MG63 (cell line): Measurements from ENCODE around the gene CMTM4. TPM values are rescaled to one million over a fixed set of nuclear protein-coding genes. Genes with fewer than 3 reads are reported as not detected.
"Not testable (repeated sequence)": the region's sequence is repeated elsewhere in the genome, so short reads cannot be mapped to it uniquely, and the experiment has no call there.

Source experiments
- DNase-seq: peaks from one replicate; pipeline ENCODE4 v3.0.0-alpha.2; 2020
- H3K27me3 ChIP-seq: fragments of 250-450 bp; sonication (Bioruptor Pico); 2 replicates; pipeline ENCODE4 v1.5.1; 2020; ENCODE audit warnings: mild to moderate bottlenecking, moderate library complexity
- H3K36me3 ChIP-seq: fragments of 250-450 bp; sonication (Bioruptor Pico); 2 replicates; pipeline ENCODE4 v1.5.1; 2020; ENCODE audit warnings: mild to moderate bottlenecking, moderate library complexity
- H3K4me3 ChIP-seq: fragments of 250-450 bp; sonication (Bioruptor Pico); 2 replicates; pipeline ENCODE4 v1.5.1; 2020; ENCODE audit warnings: mild to moderate bottlenecking, moderate library complexity
- H3K9me3 ChIP-seq: fragments of 250-450 bp; sonication (Bioruptor Pico); 2 replicates; pipeline ENCODE4 v1.5.1; 2020; ENCODE audit warnings: mild to moderate bottlenecking, moderate library complexity
- total RNA-seq: library from RNA; depleted of rRNA; stranded (reverse); fragments of >200 nt; shearing (Covaris generic); gene quantifications from 2 replicates; pipeline ENCODE4 v1.2.3, GENCODE V29; 2014; ENCODE audit warnings: low replicate concordance; rRNA removed

CMTM4 gene
- total RNA-seq, 1 experiment from 2014 or later, result 2.9 TPM

- Histone ChIP-seq H3K27me3 (no peaks in the 10 kb centered on the region), H3K9me3 (no peaks in the 10 kb centered on the region), H3K4me3 (no peak overlapping the region), H3K36me3 (no peaks in the 10 kb centered on the region)
- no peak for DNase-seq
Measured at GRCh38 chr16:66576296-66576695, 120.2 kb downstream of the CMTM4 start.

GRCh38 chr16:66575060-66575459 lies 121.5 kb downstream of the CMTM4 start:
- H3K27me3 ChIP-seq, result no peaks in the 10 kb centered on the region
- DNase-seq, result no peak
- no peak overlapping the region for H3K4me3 ChIP-seq
- H3K36me3 ChIP-seq, result no peaks in the 10 kb centered on the region
- H3K9me3 ChIP-seq, result no peaks in the 10 kb centered on the region

GRCh38 chr16:66574531-66574930 lies 122.0 kb downstream of the CMTM4 start:
- DNase-seq, result no peak
- H3K4me3 ChIP-seq, result no peak overlapping the region
- H3K27me3 ChIP-seq, result no peaks in the 10 kb centered on the region
- H3K36me3 ChIP-seq, result no peaks in the 10 kb centered on the region
- H3K9me3 ChIP-seq, result no peaks in the 10 kb centered on the region

- Histone ChIP-seq H3K36me3 (no peaks in the 10 kb centered on the region), H3K4me3 (no peak overlapping the region), H3K9me3 (no peaks in the 10 kb centered on the region), H3K27me3 (no peaks in the 10 kb centered on the region)
- no peak for DNase-seq
Measured at GRCh38 chr16:66574081-66574480, 122.5 kb downstream of the CMTM4 start.

GRCh38 chr16:66572356-66572755 lies 124.2 kb downstream of the CMTM4 start:
- no peak for DNase-seq
- no peaks in the 10 kb centered on the region for H3K27me3 ChIP-seq
- H3K9me3 ChIP-seq, result no peaks in the 10 kb centered on the region
- H3K36me3 ChIP-seq, result peaks cover 1% of the 10 kb centered on the region
- H3K4me3 ChIP-seq, result no peak overlapping the region

GRCh38 chr16:66569827-66570405 lies 126.6 kb downstream of the CMTM4 start:
- Histone ChIP-seq H3K4me3 (no peak overlapping the region), H3K36me3 (peaks cover 3% of the 10 kb centered on the region), H3K27me3 (no peaks in the 10 kb centered on the region), H3K9me3 (no peaks in the 10 kb centered on the region)
- no peak for DNase-seq

GRCh38 chr16:66569131-66569530 lies 127.4 kb downstream of the CMTM4 start:
- H3K27me3 ChIP-seq, result no peaks in the 10 kb centered on the region
- no peaks in the 10 kb centered on the region for H3K9me3 ChIP-seq
- H3K4me3 ChIP-seq, result no peak overlapping the region
- peaks cover 3% of the 10 kb centered on the region for H3K36me3 ChIP-seq
- no peak for DNase-seq

GRCh38 chr16:66568355-66568754 lies 128.2 kb downstream of the CMTM4 start:
- Histone ChIP-seq H3K36me3 (peaks cover 8% of the 10 kb centered on the region), H3K9me3 (no peaks in the 10 kb centered on the region), H3K4me3 (no peak overlapping the region), H3K27me3 (no peaks in the 10 kb centered on the region)
- DNase-seq, result peak; percentile 38

- H3K9me3 ChIP-seq, H3K27me3 ChIP-seq, H3K4me3 ChIP-seq, DNase-seq: not testable (repeated sequence)
- H3K36me3 ChIP-seq, result peaks cover 13% of the 10 kb centered on the region
Measured at GRCh38 chr16:66567270-66567669, 129.3 kb downstream of the CMTM4 start.

GRCh38 chr16:66566051-66566901 lies 130.3 kb downstream of the CMTM4 start, which contains the start of gene CMTM1:
Gene CMTM1, plus strand, starts transcription at chr16:66566439. Its CDS starts 75 bp downstream, at chr16:66566514.
- Histone ChIP-seq H3K9me3 (no peaks in the 10 kb centered on the region), H3K36me3 (peaks cover 13% of the 10 kb centered on the region), H3K4me3 (no peak within 1 kb of the TSS), H3K27me3 (no peaks in the 10 kb centered on the region)
- no peak for DNase-seq

Other genes starting within 250 kb of the CMTM4 start
- 19.6 and 20.4 TPM in 2 replicates for gene TK2, start 146.6 kb downstream of the CMTM4 start, total RNA-seq
- 37.2 and 46.1 TPM in 2 replicates for gene CKLF, start 144.2 kb downstream of the CMTM4 start, total RNA-seq
- gene CMTM1, start 130.3 kb downstream of the CMTM4 start, total RNA-seq, result 4.1 TPM in 1 of 2 replicates, not detected in the other
- not detected in 2 replicates for gene CMTM2, start 117.3 kb downstream of the CMTM4 start, total RNA-seq
- 17.3 and 27.6 TPM in 2 replicates for gene CMTM3, start 92.0 kb downstream of the CMTM4 start, total RNA-seq
- 23.2 and 27.2 TPM in 2 replicates for gene DYNC1LI2, start 54.9 kb upstream of the CMTM4 start, total RNA-seq
- gene TERB1, start 104.8 kb upstream of the CMTM4 start, total RNA-seq, result not detected in 2 replicates
- gene NAE1, start 134.2 kb upstream of the CMTM4 start, total RNA-seq, result 96.2 and 150 TPM in 2 replicates
- gene CA7, start 147.7 kb upstream of the CMTM4 start, total RNA-seq, result not detected in 2 replicates
- gene PDP2, start 183.8 kb upstream of the CMTM4 start, total RNA-seq, result 2.5 and 6.4 TPM in 2 replicates
- not detected in 2 replicates for gene CDH16, start 222.1 kb upstream of the CMTM4 start, total RNA-seq
- gene RRAD, start 228.8 kb upstream of the CMTM4 start, total RNA-seq, result 1.6 and 10.4 TPM in 2 replicates
- gene CIAO2B, start 237.7 kb upstream of the CMTM4 start, total RNA-seq, result 52.7 and 125 TPM in 2 replicates
- gene CES2, start 238.8 kb upstream of the CMTM4 start, total RNA-seq, result 12.8 and 32.7 TPM in 2 replicates